Prostate gland (tissue), 2 donors: Measurements from ENCODE around the gene TSSC4.

ENCODE experiments used
- POLR2A ChIP-seq: fragments of 450-650 bp; IDR thresholded peaks from one replicate; pipeline ENCODE4 v1.6.1; 2016; ENCODE audit warnings: antibody characterized with exemption, mild to moderate bottlenecking
- TF ChIP-seq, protein P1 (sequence below), 4 experiments: fragments of 200-600 bp in 2 of 4; fragments of 450-650 bp in 2 of 4; sonication (generic) in 2 of 4; IDR thresholded peaks; 1 replicate in 3 of 4; 2 replicates in 1 of 4; pipeline ENCODE4 v1.5.1; 2016 to 2019; ENCODE audit warnings: antibody characterized with exemption in 4 of 4, mild to moderate bottlenecking in 2 of 4, moderate library complexity in 2 of 4

- no peak for TF ChIP-seq POLR2A
- TF ChIP-seq, protein P1, sequence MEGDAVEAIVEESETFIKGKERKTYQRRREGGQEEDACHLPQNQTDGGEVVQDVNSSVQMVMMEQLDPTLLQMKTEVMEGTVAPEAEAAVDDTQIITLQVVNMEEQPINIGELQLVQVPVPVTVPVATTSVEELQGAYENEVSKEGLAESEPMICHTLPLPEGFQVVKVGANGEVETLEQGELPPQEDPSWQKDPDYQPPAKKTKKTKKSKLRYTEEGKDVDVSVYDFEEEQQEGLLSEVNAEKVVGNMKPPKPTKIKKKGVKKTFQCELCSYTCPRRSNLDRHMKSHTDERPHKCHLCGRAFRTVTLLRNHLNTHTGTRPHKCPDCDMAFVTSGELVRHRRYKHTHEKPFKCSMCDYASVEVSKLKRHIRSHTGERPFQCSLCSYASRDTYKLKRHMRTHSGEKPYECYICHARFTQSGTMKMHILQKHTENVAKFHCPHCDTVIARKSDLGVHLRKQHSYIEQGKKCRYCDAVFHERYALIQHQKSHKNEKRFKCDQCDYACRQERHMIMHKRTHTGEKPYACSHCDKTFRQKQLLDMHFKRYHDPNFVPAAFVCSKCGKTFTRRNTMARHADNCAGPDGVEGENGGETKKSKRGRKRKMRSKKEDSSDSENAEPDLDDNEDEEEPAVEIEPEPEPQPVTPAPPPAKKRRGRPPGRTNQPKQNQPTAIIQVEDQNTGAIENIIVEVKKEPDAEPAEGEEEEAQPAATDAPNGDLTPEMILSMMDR (IDR thresholded peaks at IDR 0.05): no peak
Measured at GRCh38 chr11:2410616-2411015, 10.1 kb downstream of the TSSC4 start.
